Measurements from ENCODE around the gene TNIK.

DNA sequence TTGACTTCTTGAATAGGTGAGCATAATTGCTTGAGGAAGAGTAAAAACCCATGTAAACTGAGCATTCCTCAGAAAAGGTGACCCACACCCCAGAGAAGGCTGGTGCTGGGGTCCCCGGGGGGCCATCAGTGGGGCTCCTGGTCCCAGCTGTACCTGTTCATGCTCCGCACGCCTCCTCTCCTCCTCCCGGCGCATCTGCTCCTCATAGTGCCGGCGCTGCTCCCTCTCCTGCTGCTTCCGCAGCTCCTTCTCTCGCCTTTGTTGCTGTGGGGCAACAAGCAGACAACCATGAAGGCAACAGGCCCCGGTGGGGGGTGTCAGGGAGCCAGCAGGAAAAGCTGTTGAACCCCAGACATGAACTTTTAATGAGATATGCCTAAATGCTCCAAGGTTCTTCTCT, 320.0 kb downstream of the TNIK start:
- TF ChIP-seq, protein P1, sequence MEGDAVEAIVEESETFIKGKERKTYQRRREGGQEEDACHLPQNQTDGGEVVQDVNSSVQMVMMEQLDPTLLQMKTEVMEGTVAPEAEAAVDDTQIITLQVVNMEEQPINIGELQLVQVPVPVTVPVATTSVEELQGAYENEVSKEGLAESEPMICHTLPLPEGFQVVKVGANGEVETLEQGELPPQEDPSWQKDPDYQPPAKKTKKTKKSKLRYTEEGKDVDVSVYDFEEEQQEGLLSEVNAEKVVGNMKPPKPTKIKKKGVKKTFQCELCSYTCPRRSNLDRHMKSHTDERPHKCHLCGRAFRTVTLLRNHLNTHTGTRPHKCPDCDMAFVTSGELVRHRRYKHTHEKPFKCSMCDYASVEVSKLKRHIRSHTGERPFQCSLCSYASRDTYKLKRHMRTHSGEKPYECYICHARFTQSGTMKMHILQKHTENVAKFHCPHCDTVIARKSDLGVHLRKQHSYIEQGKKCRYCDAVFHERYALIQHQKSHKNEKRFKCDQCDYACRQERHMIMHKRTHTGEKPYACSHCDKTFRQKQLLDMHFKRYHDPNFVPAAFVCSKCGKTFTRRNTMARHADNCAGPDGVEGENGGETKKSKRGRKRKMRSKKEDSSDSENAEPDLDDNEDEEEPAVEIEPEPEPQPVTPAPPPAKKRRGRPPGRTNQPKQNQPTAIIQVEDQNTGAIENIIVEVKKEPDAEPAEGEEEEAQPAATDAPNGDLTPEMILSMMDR (IDR thresholded peaks at IDR 0.05; ENCODE audit: low read depth, low read length) = no peak
- TF ChIP-seq EZH2phosphoT487 (IDR thresholded peaks at IDR 0.05; ENCODE audit: low read depth) = no peak
